Hepatocyte (in vitro differentiated cells): Measurements from ENCODE around the gene GNPAT. TPM values are rescaled to one million over a fixed set of nuclear protein-coding genes. Genes with fewer than 3 reads are reported as not detected.

Experiments
- DNase-seq: peaks from one replicate; pipeline ENCODE4 v3.0.0-alpha.2; 2016; ENCODE audit warnings: low spot score
- H2AFZ ChIP-seq: fragments of 200-600 bp; sonication (generic); 2 replicates; pipeline ENCODE4 v1.6.0; 2016; ENCODE audit warnings: antibody characterized with exemption, mild to moderate bottlenecking
- H3K27ac ChIP-seq: fragments of 200-600 bp; sonication (generic); 2 replicates; pipeline ENCODE4 v1.5.1; 2016; ENCODE audit warnings: mild to moderate bottlenecking
- H3K27me3 ChIP-seq: fragments of 200-600 bp; sonication (generic); 2 replicates; pipeline ENCODE4 v1.6.1; 2016
- H3K36me3 ChIP-seq: fragments of 200-600 bp; sonication (generic); replicated peaks from 2 replicates; pipeline ENCODE4 v1.5.1; 2016; ENCODE audit warnings: low read depth; ENCODE audit not compliant: insufficient read depth
- H3K4me1 ChIP-seq: fragments of 200-600 bp; sonication (generic); 2 replicates; pipeline ENCODE4 v1.5.1; 2016; ENCODE audit warnings: mild to moderate bottlenecking, moderate library complexity; ENCODE audit not compliant: insufficient read depth
- H3K4me2 ChIP-seq: fragments of 200-600 bp; sonication (generic); 2 replicates; pipeline ENCODE4 v1.6.0; 2016
- H3K4me3 ChIP-seq: fragments of 200-600 bp; sonication (generic); 2 replicates; pipeline ENCODE4 v1.5.1; 2016; ENCODE audit warnings: mild to moderate bottlenecking
- H3K79me2 ChIP-seq: fragments of 200-600 bp; sonication (generic); 2 replicates; pipeline ENCODE4 v1.6.0; 2017; ENCODE audit warnings: mild to moderate bottlenecking
- H3K9me2 ChIP-seq: fragments of 200-600 bp; sonication (generic); replicated peaks from 2 replicates; pipeline ENCODE4 v1.6.0; 2017; ENCODE audit warnings: mild to moderate bottlenecking; ENCODE audit not compliant: insufficient read depth
- H3K9me3 ChIP-seq: fragments of 200-600 bp; sonication (generic); 2 replicates; pipeline ENCODE4 v1.5.1; 2016; ENCODE audit warnings: low read depth, mild to moderate bottlenecking
- H4K20me1 ChIP-seq: fragments of 200-600 bp; sonication (generic); 2 replicates; pipeline ENCODE4 v1.6.0; 2016; ENCODE audit warnings: mild to moderate bottlenecking; ENCODE audit not compliant: insufficient read depth, poor library complexity, severe bottlenecking
- CTCF ChIP-seq: fragments of 200-600 bp; sonication (generic); IDR thresholded peaks from 2 replicates; pipeline ENCODE4 v1.5.1; 2016; ENCODE audit warnings: antibody characterized with exemption, mild to moderate bottlenecking; ENCODE audit not compliant: poor library complexity
- EZH2 ChIP-seq: fragments of 200-600 bp; sonication (generic); IDR thresholded peaks from 2 replicates; pipeline ENCODE4 v1.6.1; 2016; ENCODE audit warnings: antibody characterized with exemption, mild to moderate bottlenecking, borderline replicate concordance
- EZH2phosphoT487 ChIP-seq: fragments of 200-600 bp; sonication (generic); IDR thresholded peaks from one replicate; pipeline ENCODE4 v1.6.1; 2018; ENCODE audit warnings: antibody characterized with exemption, mild to moderate bottlenecking, low read depth, moderate library complexity; ENCODE audit not compliant: unreplicated experiment, severe bottlenecking
- WGBS: methylation state at CpG from one replicate; pipeline ENCODE4 v1.1.6; 2016; ENCODE audit warnings: low lambda C conversion rate; ENCODE audit errors: missing lambda C conversion rate; 5-methylcytosine and 5-hydroxymethylcytosine counted together
- polyA plus RNA-seq: library from polyadenylated mRNA; unstranded; fragments of >200 nt; fragmentation: Nextera tagmentation; extraction: Ambion mirVana; gene quantifications from 2 replicates; pipeline ENCODE4 v1.2.1, GENCODE V29; 2016
- total RNA-seq: library from RNA; depleted of rRNA; stranded (reverse); fragments of >200 nt; gene quantifications from 2 replicates; pipeline ENCODE4 v1.2.3, GENCODE V29; 2014

Gene GNPAT
- total and polyA plus RNA-seq, 2 experiments from 2014 or later: 40.8 to 63.9 TPM

GRCh38 chr1:231313661-231314060, 72.6 kb downstream of the GNPAT start:
- H3K9me3 ChIP-seq: no peaks in the 10 kb centered on the region
- H3K36me3 ChIP-seq: no peaks in the 10 kb centered on the region
- H3K9me2 ChIP-seq: no peaks in the 10 kb centered on the region
- H3K79me2 ChIP-seq: no peaks in the 10 kb centered on the region
- no peak for DNase-seq
- no peak overlapping the region for H3K4me3 ChIP-seq
- no peak overlapping the region for H3K27ac ChIP-seq
- WGBS: 87% methylated on average over 4 of the region's 4 CpGs
- H3K4me1 ChIP-seq: no peaks in the 10 kb centered on the region
- no peaks in the 10 kb centered on the region for H4K20me1 ChIP-seq
- H3K4me2 ChIP-seq: no peak overlapping the region
- no peak overlapping the region for H2AFZ ChIP-seq
- TF ChIP-seq CTCF: no peak
- TF ChIP-seq EZH2: no peak
- no peak for TF ChIP-seq EZH2phosphoT487
- H3K27me3 ChIP-seq: no peaks in the 10 kb centered on the region

GRCh38 chr1:231315887-231316286, 74.9 kb downstream of the GNPAT start:
- no peaks in the 10 kb centered on the region for H3K79me2 ChIP-seq
- no peak overlapping the region for H3K4me3 ChIP-seq
- no peaks in the 10 kb centered on the region for H3K27me3 ChIP-seq
- peak; percentile 24 for DNase-seq
- TF ChIP-seq EZH2 (no peak), CTCF (peak; percentile 40)
- H3K27ac ChIP-seq: no peak overlapping the region
- no peak overlapping the region for H3K4me2 ChIP-seq
- H2AFZ ChIP-seq: no peak overlapping the region
- H3K9me2 ChIP-seq: no peaks in the 10 kb centered on the region
- H3K9me3 ChIP-seq: no peaks in the 10 kb centered on the region
- no peaks in the 10 kb centered on the region for H3K4me1 ChIP-seq
- 42% methylated on average over 11 of the region's 11 CpGs for WGBS
- no peaks in the 10 kb centered on the region for H3K36me3 ChIP-seq
- H4K20me1 ChIP-seq: no peaks in the 10 kb centered on the region

GRCh38 chr1:231317306-231318014, 76.4 kb downstream of the GNPAT start:
- Histone ChIP-seq H2AFZ (no peak overlapping the region), H3K79me2 (no peaks in the 10 kb centered on the region), H3K4me3 (no peak overlapping the region), H3K4me2 (no peak overlapping the region), H3K9me2 (no peaks in the 10 kb centered on the region), H4K20me1 (no peaks in the 10 kb centered on the region), H3K4me1 (no peaks in the 10 kb centered on the region), H3K9me3 (no peaks in the 10 kb centered on the region), H3K36me3 (no peaks in the 10 kb centered on the region), H3K27ac (no peak overlapping the region), H3K27me3 (no peaks in the 10 kb centered on the region)
- WGBS: 96% methylated on average over 44 of the region's 44 CpGs
- DNase-seq: no peak
- no peak for TF ChIP-seq EZH2
- no peak for TF ChIP-seq CTCF
- no peak for TF ChIP-seq EZH2phosphoT487

- 98% methylated on average over 15 of the region's 15 CpGs for whole genome bisulfite sequencing
- H3K79me2 ChIP-seq: no peaks in the 10 kb centered on the region
- DNase-seq: no peak
These were observed 77.0 kb downstream of the GNPAT start for GRCh38 chr1:231318015-231318355.

More at GRCh38 chr1:231318015-231318355, 77.0 kb downstream of the GNPAT start:
- no peak overlapping the region for H3K4me2 ChIP-seq
- no peak overlapping the region for H2AFZ ChIP-seq
- H3K9me2 ChIP-seq: no peaks in the 10 kb centered on the region
- no peaks in the 10 kb centered on the region for H3K4me1 ChIP-seq
- H3K9me3 ChIP-seq: no peaks in the 10 kb centered on the region
- H3K27me3 ChIP-seq: no peaks in the 10 kb centered on the region
- no peaks in the 10 kb centered on the region for H4K20me1 ChIP-seq
- no peak overlapping the region for H3K27ac ChIP-seq
- TF ChIP-seq CTCF: no peak
- H3K36me3 ChIP-seq: no peaks in the 10 kb centered on the region
- H3K4me3 ChIP-seq: no peak overlapping the region
